DMS 273 treated with DMSO at 0.1 percent for 48 hours (cell line): ENCODE results near the gene SLC41A3.
"Not testable (repeated sequence)": the region's sequence is repeated elsewhere in the genome, so short reads cannot be mapped to it uniquely, and the experiment has no call there.

Source experiments
- DNase-seq: peaks from one replicate; lab custom pipeline; 2025; lab: John Stamatoyannopoulos, UW

SLC41A3 gene

GRCh38 chr3:125957020-125957419 lies 126.9 kb downstream of the SLC41A3 start:
- DNase-seq = not testable (repeated sequence)
